Activated CD4-positive, alpha-beta T cell treated with anti-CD3 and anti-CD28 coated beads, Interleukin-2, Interleukin-6, amounts not matched to agents 100 ng/mL and 50 ng/mL, durations not matched to agents 16 hours and 8 hours (primary cell): ENCODE results near the gene SORBS2.
"Not testable (repeated sequence)": the region's sequence is repeated elsewhere in the genome, so short reads cannot be mapped to it uniquely, and the experiment has no call there.

Experiments
- DNase-seq: peaks from one replicate; pipeline ENCODE4 v3.0.0-alpha.2; 2020

SORBS2 gene

DNA sequence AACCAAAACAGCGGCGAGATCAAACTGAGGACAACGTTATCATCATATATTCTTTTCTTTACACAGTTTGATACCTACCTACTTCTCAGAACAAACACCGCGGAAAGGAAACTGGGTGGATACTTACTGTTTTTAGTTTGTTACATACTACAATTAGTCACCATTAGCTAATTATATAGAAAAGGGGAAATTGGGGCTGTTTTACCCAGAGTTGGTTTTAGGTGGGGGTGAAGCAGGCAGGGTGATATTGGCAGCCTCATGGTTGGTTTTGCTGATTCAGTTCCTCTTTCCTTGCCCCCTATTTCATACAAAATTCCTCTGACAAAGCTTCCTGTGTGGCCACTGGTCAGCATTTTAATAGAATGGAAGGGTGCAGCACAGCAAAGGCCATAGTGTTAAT is 77.8 kb downstream of the SORBS2 start:
- no peak for DNase-seq

DNA sequence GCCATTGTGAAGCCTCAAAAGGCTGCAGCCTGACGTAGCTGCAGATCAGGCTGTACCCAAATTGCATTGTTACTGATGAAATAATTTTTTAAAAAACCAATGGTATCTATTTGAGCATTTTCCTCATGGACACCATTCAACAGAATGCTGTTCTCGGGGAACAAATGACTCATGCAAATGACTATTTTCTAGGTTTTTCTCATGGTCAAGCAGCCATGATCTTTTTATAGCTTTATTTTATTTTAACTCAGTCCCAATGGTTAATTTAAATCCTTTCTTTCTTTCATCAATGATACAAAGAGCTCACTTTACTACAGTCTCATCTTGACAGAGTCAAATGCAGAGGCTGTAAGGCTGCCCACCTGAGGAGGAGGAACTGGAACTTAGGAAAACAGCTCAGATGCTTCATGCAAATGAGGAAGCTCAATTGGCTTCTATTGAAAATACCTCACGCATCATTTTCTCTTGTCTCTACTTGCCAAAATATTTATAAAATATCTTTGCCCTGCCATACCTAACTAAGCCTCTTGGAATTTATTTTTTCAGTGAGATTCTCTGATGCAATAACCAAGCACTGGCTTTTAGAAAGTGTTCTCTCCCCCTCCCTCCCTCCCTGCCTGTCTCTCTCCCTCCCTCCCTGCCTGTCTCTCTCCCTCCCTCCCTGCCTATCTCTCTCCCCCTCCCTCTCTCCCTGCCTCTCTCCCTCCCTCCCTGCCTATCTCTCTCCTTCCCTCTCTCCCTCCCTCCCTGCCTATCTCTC is 81.0 kb downstream of the SORBS2 start:
- DNase-seq, result no peak

- DNase-seq, result no peak
Measured at GRCh38 chr4:185730387-185730786, 81.6 kb downstream of the SORBS2 start.

DNA sequence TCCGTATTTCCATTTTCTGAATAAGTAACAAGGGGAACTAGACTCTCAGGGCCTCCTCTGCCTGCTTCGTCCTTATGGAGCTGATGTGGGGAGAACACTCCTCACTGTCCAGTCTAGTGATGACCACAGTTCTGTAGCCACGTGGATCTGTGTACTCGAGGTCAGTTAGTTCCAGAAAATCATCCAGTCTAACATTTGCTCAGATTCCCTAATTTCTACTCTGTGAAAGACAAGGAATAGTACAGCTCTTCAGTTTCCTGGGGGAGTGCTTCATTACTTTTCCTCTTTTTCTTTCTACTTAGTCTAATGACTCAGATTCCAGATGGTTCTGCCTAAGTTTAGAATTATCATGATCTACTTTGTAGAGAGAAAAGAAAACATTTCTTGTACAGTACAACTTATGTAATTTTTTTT is 82.6 kb downstream of the SORBS2 start:
- DNase-seq, result no peak

- DNase-seq, result no peak
Measured at GRCh38 chr4:185728893-185729292, 83.1 kb downstream of the SORBS2 start.

DNA sequence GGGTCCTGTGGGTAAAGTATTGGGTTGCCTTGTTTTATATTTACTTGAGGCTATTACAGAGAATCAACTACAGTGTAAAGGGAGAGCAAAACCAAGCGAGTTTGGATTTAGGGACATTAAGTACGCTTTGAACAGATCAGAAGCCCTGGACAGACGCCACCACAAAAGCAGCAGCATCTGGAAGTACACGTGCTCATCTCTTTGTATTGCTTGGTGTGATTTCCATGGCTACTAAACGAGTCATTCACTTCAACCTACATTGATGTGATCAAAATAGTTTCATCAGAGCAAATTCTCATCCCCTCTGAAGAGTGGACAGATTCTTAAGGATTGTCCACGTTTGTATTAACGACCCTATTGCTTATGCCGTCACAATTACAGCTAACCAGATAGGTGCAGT is 85.1 kb downstream of the SORBS2 start:
- DNase-seq, result no peak

GRCh38 chr4:185723631-185724260 is 88.2 kb downstream of the SORBS2 start:
- no peak for DNase-seq

DNA sequence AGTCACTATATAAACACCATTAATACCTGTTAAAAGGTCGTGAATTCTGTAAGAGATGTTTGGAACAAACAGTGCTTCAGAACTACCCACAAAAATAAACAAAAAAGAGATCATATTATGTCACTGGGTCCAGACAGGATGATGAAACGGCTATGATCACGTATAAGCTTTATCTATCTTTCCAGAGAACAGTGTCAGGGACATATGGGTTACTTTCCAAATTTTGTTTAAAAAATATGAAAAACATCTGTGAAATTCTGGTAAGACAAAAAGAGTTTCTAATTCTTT is 90.0 kb downstream of the SORBS2 start:
- DNase-seq, result no peak

- DNase-seq, result no peak
Measured at GRCh38 chr4:185721190-185722028, 90.6 kb downstream of the SORBS2 start.

GRCh38 chr4:185719500-185719858 is 92.5 kb downstream of the SORBS2 start:
- DNase-seq, result no peak

GRCh38 chr4:185718578-185719499 is 93.2 kb downstream of the SORBS2 start:
- DNase-seq, result no peak

GRCh38 chr4:185717377-185717741 is 94.6 kb downstream of the SORBS2 start:
- DNase-seq, result no peak

DNA sequence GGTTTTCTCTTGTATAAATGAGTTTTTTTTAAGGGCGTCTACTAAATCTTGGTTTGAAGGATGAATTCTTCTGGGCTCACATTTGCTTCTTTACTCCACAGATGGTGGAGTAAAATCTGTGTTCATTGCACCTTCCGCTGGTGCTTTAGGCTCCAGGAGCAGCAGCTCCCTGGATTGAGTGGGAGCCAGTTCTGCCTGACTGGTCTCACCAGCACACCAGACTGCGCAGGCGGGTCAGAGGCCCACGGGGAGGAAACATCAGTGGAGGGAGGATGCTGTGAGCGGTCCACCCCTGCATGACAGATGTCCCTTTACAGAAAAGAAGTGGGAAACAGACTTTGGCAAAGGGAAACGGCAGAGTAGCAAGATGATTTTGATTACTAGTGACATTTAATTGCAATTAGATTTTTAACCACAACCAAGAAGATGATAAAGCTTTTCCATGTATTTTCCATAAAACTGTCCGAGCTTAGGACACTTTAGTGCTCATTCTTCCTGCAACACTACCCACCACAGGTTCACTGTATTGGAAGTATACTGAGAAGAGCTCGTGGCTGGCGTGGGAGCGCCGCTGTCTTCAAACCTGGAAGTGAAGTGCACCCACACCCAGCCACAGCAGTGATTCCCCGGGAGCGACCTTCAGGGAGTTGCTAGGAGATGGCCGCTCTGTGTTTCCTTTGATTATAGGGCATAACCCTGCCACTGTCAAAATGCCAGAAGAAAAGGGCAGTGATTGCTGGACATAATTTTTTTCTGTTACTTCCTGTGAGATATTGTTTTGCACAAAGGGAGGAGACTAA is 95.2 kb downstream of the SORBS2 start:
- DNase-seq, result no peak

- no peak for DNase-seq
Measured at GRCh38 chr4:185716141-185716551, 95.8 kb downstream of the SORBS2 start.

GRCh38 chr4:185714524-185714923 is 97.5 kb downstream of the SORBS2 start:
- DNase-seq, result not testable (repeated sequence)

DNA sequence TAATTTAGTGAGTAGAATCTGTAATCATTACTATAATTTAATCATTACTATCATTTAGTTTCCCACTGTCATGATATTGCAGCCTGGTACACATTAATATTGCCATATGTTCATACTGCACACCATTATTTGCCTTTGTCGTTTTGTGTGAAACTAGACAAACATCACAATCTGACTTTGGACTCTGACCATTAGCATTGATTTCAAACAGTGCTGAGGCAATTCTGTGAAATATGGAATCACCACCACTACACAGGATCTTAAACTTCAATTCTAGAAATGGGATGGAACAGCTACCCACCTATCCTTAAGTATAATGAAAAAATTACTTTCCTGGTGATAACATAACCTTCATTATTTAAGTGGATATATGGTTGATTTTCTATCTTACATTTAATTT is 98.3 kb downstream of the SORBS2 start:
- no peak for DNase-seq

DNA sequence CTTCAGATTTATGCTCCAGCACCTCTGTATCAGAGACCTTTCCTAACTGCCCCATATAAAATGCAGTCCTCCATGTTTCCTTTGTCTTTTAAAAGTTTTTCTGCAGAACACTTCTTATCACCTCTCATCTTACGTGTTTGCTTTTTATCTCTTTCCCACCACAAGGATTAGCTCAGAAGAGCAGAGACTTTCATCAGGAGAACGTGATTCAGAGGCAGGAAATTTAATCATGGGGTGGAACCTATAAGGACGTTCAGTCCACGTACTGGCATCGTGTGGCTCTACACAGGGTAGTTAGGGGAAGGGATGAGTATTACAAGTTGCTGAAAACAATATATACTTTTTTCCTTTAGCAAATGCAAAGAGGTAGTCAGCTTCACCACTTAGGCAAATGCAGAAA is 98.7 kb downstream of the SORBS2 start:
- no peak for DNase-seq

GRCh38 chr4:185712350-185713024 is 99.5 kb downstream of the SORBS2 start:
- no peak for DNase-seq

DNA sequence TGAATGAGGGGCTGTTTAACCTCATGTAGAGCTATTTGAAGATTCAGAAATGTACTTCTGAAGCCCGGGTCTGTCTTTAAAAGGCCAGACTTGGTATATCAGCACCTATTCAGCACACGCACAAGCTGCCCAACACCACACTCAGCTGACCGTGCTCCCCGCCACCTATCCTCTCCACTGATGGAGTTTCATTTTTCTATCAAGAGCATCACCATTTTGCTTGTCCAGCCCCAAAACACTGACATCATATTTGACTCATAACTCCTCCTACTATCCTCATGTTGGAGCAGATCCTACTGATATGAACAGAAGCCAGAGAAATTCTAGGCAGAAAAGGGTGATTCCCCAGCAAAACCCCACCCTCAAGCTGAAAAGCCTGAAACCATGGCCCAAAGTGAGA is 100.3 kb downstream of the SORBS2 start:
- no peak for DNase-seq

DNA sequence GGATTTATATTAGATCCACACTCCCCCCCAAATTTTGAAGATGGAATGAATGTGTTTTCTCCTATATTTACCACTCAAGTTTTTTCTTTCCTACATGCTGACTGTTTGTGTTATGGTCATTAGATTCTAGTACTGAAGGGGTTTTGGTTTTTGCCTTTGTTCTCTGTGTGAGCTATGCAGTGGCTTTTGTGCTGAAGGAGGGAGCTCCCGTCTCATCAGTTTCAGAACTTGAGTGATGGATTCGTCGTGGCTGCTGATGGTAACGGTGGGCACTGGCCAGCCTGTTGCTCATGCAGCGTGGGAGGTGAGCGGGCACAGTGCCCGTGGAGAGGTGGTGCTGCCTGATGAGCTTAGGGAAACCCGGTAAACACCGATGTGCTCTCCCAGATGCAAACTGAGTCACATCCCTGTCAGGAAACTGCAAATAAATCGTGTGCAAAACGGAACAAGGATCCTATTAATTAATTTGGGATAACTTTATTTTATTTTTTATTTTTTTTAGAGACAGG is 101.5 kb downstream of the SORBS2 start:
- DNase-seq, result no peak

GRCh38 chr4:185709802-185710486 is 102.0 kb downstream of the SORBS2 start:
- no peak for DNase-seq
